ENCODE results near the gene MAP7D2. TPM values are rescaled to one million over a fixed set of nuclear protein-coding genes. Genes with fewer than 3 reads are reported as not detected.

Gene MAP7D2
- total RNA-seq, 4 donors from 2014 or later, result 2.1 to 4.4 (median 2.2) TPM; not detected in 1

GRCh38 chrX:20116087-20116576 lies 575 bp downstream of the MAP7D2 start:
- peaks cover 0 to 12% (median 4%) of the 10 kb centered on the region in 4 donors for H3K4me1 ChIP-seq
- TF ChIP-seq CTCF (IDR thresholded peaks at IDR 0.05) (no peak), POLR2A (IDR thresholded peaks at IDR 0.05) (no peak), EP300 (IDR thresholded peaks at IDR 0.05; ENCODE audit: low read depth) (no peak), POLR2AphosphoS5 (IDR thresholded peaks at IDR 0.05) (no peak)
- 52% methylated on average over 47 of the region's 47 CpGs; no CpG with 5 or more reads in 1 of the 2 donors for WGBS, 2 donors (ENCODE audit: low coverage in 1 of 2)
- no peak overlapping the region for H3K27ac ChIP-seq
- intact Hi-C loops (cut with DNase I; ENCODE audit: low total_unique reads), result no loop called here
- H3K4me3 ChIP-seq, result peak overlapping the region in 3 of 4 donors; percentile 15 to 42 (median 27)
- in situ Hi-C loops (cut with MboI; ENCODE audit: low pct_ligation_motif_present in 1 of 4, low pct_unique_long_range_greater_than_20kb in 1 of 4, low sequenced_read_pairs in 3 of 4), result loop anchor here in 1 of 4 donors (25.0 kb wide), 1 partner anchor 204 kb away; no protein-coding TSS in a partner anchor
- DNase-seq, result no peak
- H3K36me3 ChIP-seq, result no peaks in the 10 kb centered on the region
- H3K27me3 ChIP-seq, result peaks cover 17% of the 10 kb centered on the region
- no peaks in the 10 kb centered on the region for H3K9me3 ChIP-seq

GRCh38 chrX:20112022-20112774 lies 4.5 kb downstream of the MAP7D2 start:
- no peak overlapping the region for H3K4me3 ChIP-seq
- H3K27ac ChIP-seq, result no peak overlapping the region
- peaks cover 0 to 12% (median 2%) of the 10 kb centered on the region in 4 donors for H3K4me1 ChIP-seq
- in situ Hi-C loops (cut with MboI; ENCODE audit: low pct_ligation_motif_present in 1 of 4, low pct_unique_long_range_greater_than_20kb in 1 of 4, low sequenced_read_pairs in 3 of 4), result loop anchor here in 1 of 4 donors (25.0 kb wide), 1 partner anchor 200 kb away; no protein-coding TSS in a partner anchor
- 89 to 100% methylated on average over 1 to 14 of the region's 14 CpGs for WGBS, 2 donors (ENCODE audit: low coverage in 1 of 2)
- H3K27me3 ChIP-seq, result peaks cover 16% of the 10 kb centered on the region
- TF ChIP-seq EP300 (IDR thresholded peaks at IDR 0.05; ENCODE audit: low read depth), result no peak
- no peak for TF ChIP-seq POLR2AphosphoS5 (IDR thresholded peaks at IDR 0.05)
- no peak for TF ChIP-seq POLR2A (IDR thresholded peaks at IDR 0.05)
- no peak for TF ChIP-seq CTCF (IDR thresholded peaks at IDR 0.05)
- no peaks in the 10 kb centered on the region for H3K9me3 ChIP-seq
- no peaks in the 10 kb centered on the region for H3K36me3 ChIP-seq
- intact Hi-C loops (cut with DNase I; ENCODE audit: low total_unique reads), result no loop called here
- no peak for DNase-seq

GRCh38 chrX:20111271-20111670 lies 5.4 kb downstream of the MAP7D2 start:
- intact Hi-C loops (cut with DNase I; ENCODE audit: low total_unique reads) (no loop called here), in situ Hi-C loops (cut with MboI; ENCODE audit: low pct_ligation_motif_present in 1 of 4, low pct_unique_long_range_greater_than_20kb in 1 of 4, low sequenced_read_pairs in 3 of 4) (loop anchor here in 1 of 4 donors (25.0 kb wide), 1 partner anchor 199 kb away; no protein-coding TSS in a partner anchor)
- H3K9me3 ChIP-seq, result no peaks in the 10 kb centered on the region
- H3K27ac ChIP-seq, result no peak overlapping the region
- 91% methylated on average over 10 of the region's 10 CpGs; no CpG with 5 or more reads in 1 of the 2 donors for WGBS, 2 donors (ENCODE audit: low coverage in 1 of 2)
- DNase-seq, result no peak
- TF ChIP-seq EP300 (IDR thresholded peaks at IDR 0.05; ENCODE audit: low read depth) (no peak), POLR2A (IDR thresholded peaks at IDR 0.05) (no peak), POLR2AphosphoS5 (IDR thresholded peaks at IDR 0.05) (no peak), CTCF (IDR thresholded peaks at IDR 0.05) (no peak)
- no peaks in the 10 kb centered on the region for H3K36me3 ChIP-seq
- H3K4me1 ChIP-seq, result peaks cover 0 to 5% (median under 1%) of the 10 kb centered on the region in 4 donors
- H3K4me3 ChIP-seq, result no peak overlapping the region
- peaks cover 7% of the 10 kb centered on the region for H3K27me3 ChIP-seq

- Histone ChIP-seq H3K27me3 (no peaks in the 10 kb centered on the region), H3K36me3 (no peaks in the 10 kb centered on the region), H3K4me3 (no peak overlapping the region), H3K27ac (no peak overlapping the region), H3K4me1 (no peaks in the 10 kb centered on the region), H3K9me3 (no peaks in the 10 kb centered on the region)
- no peak for DNase-seq
- WGBS, 2 donors (ENCODE audit: low coverage in 1 of 2), result 84% methylated on average over 2 of the region's 2 CpGs; no CpG with 5 or more reads in 1 of the 2 donors
- in situ Hi-C loops (cut with MboI; ENCODE audit: low pct_ligation_motif_present in 1 of 4, low pct_unique_long_range_greater_than_20kb in 1 of 4, low sequenced_read_pairs in 3 of 4), result loop anchor here in 1 of 4 donors (25.0 kb wide), 1 partner anchor 190 kb away; no protein-coding TSS in a partner anchor
- intact Hi-C loops (cut with DNase I; ENCODE audit: low total_unique reads), result no loop called here
- no peak for TF ChIP-seq CTCF (IDR thresholded peaks at IDR 0.05)
- TF ChIP-seq POLR2AphosphoS5 (IDR thresholded peaks at IDR 0.05), result no peak
- TF ChIP-seq POLR2A (IDR thresholded peaks at IDR 0.05), result no peak
- no peak for TF ChIP-seq EP300 (IDR thresholded peaks at IDR 0.05; ENCODE audit: low read depth)
These were observed 14.6 kb downstream of the MAP7D2 start for GRCh38 chrX:20101934-20102581.

Data from transverse colon (tissue), 4 donors.